ENCODE data around the gene OR51L1.

Gene OR51L1

DNA sequence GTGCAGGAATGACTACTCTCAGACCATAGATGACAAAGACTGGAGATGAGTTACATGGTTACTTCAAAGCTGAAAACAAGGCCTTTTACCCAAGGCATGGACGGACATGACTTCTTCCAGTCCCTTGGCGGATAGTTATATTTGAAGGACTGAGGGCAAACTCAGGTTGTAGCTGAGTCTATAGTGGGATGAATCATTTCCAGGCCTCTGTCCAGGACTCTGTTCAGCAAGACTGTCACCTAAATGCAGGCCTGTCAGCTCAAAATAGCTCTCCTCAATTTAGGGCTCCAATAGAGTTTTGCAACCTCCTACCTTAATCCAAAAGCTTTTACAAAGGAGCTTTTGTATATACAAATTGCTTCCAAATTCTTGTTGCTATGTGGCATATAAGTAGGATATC is 27.3 kb downstream of the OR51L1 start:
- no peaks in the 10 kb centered on the region for H3K4me1 ChIP-seq
- TF ChIP-seq, protein P1, sequence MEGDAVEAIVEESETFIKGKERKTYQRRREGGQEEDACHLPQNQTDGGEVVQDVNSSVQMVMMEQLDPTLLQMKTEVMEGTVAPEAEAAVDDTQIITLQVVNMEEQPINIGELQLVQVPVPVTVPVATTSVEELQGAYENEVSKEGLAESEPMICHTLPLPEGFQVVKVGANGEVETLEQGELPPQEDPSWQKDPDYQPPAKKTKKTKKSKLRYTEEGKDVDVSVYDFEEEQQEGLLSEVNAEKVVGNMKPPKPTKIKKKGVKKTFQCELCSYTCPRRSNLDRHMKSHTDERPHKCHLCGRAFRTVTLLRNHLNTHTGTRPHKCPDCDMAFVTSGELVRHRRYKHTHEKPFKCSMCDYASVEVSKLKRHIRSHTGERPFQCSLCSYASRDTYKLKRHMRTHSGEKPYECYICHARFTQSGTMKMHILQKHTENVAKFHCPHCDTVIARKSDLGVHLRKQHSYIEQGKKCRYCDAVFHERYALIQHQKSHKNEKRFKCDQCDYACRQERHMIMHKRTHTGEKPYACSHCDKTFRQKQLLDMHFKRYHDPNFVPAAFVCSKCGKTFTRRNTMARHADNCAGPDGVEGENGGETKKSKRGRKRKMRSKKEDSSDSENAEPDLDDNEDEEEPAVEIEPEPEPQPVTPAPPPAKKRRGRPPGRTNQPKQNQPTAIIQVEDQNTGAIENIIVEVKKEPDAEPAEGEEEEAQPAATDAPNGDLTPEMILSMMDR (IDR thresholded peaks at IDR 0.05), result no peak
- no peaks in the 10 kb centered on the region for H3K36me3 ChIP-seq (ENCODE audit: control insufficient read depth, insufficient read depth, low read length)
- no peaks in the 10 kb centered on the region for H3K79me2 ChIP-seq
- H3K27ac ChIP-seq, result no peak overlapping the region
- H3K4me2 ChIP-seq (ENCODE audit: low read length), result no peak overlapping the region
- H2AFZ ChIP-seq, result no peak overlapping the region
- no peaks in the 10 kb centered on the region for H3K9me3 ChIP-seq (ENCODE audit: control insufficient read depth, low read length)
- H3K9ac ChIP-seq, result no peak overlapping the region
- no peaks in the 10 kb centered on the region for H3K27me3 ChIP-seq (ENCODE audit: control insufficient read depth, insufficient read depth, low read length)
- no peak overlapping the region for H3K4me3 ChIP-seq (ENCODE audit: low read depth, low read length)

DNA sequence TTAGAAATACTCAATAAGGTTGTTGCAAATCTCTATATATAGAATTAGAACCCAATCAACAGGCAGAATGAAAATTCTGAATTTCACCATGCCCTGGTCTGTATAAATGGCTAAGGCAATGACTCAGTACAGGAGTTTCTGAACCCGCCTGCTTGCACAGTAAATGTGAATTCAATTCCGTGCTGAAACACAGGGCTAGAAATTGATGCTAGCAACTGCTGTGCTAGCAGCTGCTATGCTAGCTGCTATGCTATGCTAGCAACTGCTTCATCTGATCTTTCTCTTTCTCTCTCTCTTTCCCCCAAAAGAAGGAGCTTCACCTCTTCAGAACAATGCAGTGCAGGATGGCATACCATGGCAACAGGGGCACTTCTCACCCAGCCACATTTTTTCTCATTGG is 42.0 kb downstream of the OR51L1 start:
- no peak overlapping the region for H3K9ac ChIP-seq
- H3K4me2 ChIP-seq (ENCODE audit: low read length), result no peak overlapping the region
- H2AFZ ChIP-seq, result no peak overlapping the region
- no peaks in the 10 kb centered on the region for H3K4me1 ChIP-seq
- H3K36me3 ChIP-seq (ENCODE audit: control insufficient read depth, insufficient read depth, low read length), result no peaks in the 10 kb centered on the region
- TF ChIP-seq, protein P1 (IDR thresholded peaks at IDR 0.05), result no peak
- H3K4me3 ChIP-seq (ENCODE audit: low read depth, low read length), result no peak overlapping the region
- no peaks in the 10 kb centered on the region for H3K9me3 ChIP-seq (ENCODE audit: control insufficient read depth, low read length)
- no peaks in the 10 kb centered on the region for H3K27me3 ChIP-seq (ENCODE audit: control insufficient read depth, insufficient read depth, low read length)
- H3K79me2 ChIP-seq, result no peaks in the 10 kb centered on the region
- no peak overlapping the region for H3K27ac ChIP-seq

DNA sequence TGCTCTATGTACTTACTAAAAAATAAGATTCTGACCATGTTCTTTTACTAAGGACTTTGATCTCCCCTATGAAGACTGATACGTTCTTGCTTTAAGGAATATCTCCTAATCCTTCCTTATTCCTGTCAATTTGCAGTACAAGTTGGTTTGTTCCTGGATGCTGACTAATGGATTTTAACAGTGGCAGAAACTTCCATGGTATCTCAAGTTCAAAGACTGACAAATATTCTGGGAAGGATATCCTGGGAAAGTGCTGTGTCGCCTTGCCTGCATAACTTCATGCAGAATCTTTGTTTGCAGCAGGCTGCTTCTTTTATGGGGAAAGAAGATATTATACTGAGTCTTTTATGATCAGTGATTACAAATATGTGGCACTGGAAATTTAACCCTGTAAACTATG is 43.3 kb downstream of the OR51L1 start:
- H3K4me1 ChIP-seq, result no peaks in the 10 kb centered on the region
- H2AFZ ChIP-seq, result no peak overlapping the region
- no peaks in the 10 kb centered on the region for H3K36me3 ChIP-seq (ENCODE audit: control insufficient read depth, insufficient read depth, low read length)
- H3K9me3 ChIP-seq (ENCODE audit: control insufficient read depth, low read length), result no peaks in the 10 kb centered on the region
- no peaks in the 10 kb centered on the region for H3K79me2 ChIP-seq
- no peak overlapping the region for H3K4me2 ChIP-seq (ENCODE audit: low read length)
- TF ChIP-seq, protein P1 (IDR thresholded peaks at IDR 0.05), result no peak
- no peaks in the 10 kb centered on the region for H3K27me3 ChIP-seq (ENCODE audit: control insufficient read depth, insufficient read depth, low read length)
- no peak overlapping the region for H3K9ac ChIP-seq
- no peak overlapping the region for H3K27ac ChIP-seq
- no peak overlapping the region for H3K4me3 ChIP-seq (ENCODE audit: low read depth, low read length)

DNA sequence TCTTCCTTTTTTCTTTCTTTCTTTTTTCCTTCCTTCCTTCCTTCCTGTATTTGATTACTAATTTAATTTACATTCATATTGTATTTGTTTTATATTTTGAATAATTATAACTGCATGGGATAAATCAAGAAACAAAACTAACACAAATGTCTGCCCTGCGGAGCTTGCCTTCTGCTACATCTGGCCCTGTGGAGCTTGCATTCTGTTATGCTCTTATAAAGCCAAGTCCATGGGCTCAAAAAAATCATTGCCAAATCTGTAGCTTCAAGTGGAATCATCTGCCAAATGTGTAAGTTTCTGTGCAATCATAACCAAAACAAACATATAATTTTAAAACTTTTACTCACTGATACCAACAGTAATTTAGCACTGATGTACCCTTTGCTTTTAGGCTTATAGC is 43.7 kb downstream of the OR51L1 start:
- Histone ChIP-seq H3K9me3 (ENCODE audit: control insufficient read depth, low read length) (no peaks in the 10 kb centered on the region), H2AFZ (no peak overlapping the region), H3K9ac (no peak overlapping the region), H3K4me1 (no peaks in the 10 kb centered on the region), H3K4me2 (ENCODE audit: low read length) (no peak overlapping the region), H3K79me2 (no peaks in the 10 kb centered on the region), H3K4me3 (ENCODE audit: low read depth, low read length) (no peak overlapping the region), H3K36me3 (ENCODE audit: control insufficient read depth, insufficient read depth, low read length) (no peaks in the 10 kb centered on the region), H3K27ac (no peak overlapping the region), H3K27me3 (ENCODE audit: control insufficient read depth, insufficient read depth, low read length) (no peaks in the 10 kb centered on the region)
- TF ChIP-seq, protein P1 (IDR thresholded peaks at IDR 0.05), result no peak

DNA sequence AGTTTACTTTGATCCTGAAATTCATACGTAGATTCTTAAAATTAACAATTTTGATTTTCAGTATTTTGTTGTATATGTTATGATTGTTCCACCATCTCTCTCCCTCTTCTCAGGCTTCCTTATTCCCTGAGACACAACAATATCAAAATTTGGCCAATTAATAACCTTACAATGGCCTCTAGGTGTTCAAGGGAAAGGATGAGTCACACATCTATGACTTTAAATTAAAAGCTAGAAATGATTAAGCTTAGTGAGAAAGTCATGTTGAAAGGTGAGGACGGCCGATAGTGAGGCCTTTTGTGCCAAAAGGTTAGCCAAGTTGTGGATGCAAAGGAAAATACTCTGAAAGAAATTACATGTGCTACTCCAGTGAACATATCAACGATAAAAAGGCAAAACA is 46.2 kb downstream of the OR51L1 start:
- Histone ChIP-seq H3K4me3 (ENCODE audit: low read depth, low read length) (no peak overlapping the region), H3K9me3 (ENCODE audit: control insufficient read depth, low read length) (no peaks in the 10 kb centered on the region), H2AFZ (no peak overlapping the region), H3K27me3 (ENCODE audit: control insufficient read depth, insufficient read depth, low read length) (no peaks in the 10 kb centered on the region), H3K79me2 (no peaks in the 10 kb centered on the region), H3K4me1 (no peaks in the 10 kb centered on the region), H3K27ac (no peak overlapping the region), H3K9ac (no peak overlapping the region), H3K4me2 (ENCODE audit: low read length) (no peak overlapping the region), H3K36me3 (ENCODE audit: control insufficient read depth, insufficient read depth, low read length) (no peaks in the 10 kb centered on the region)
- TF ChIP-seq, protein P1 (IDR thresholded peaks at IDR 0.05), result no peak
